Right lobe of liver (tissue), 6 donors: ENCODE results near the gene LRIT3. TPM values are rescaled to one million over a fixed set of nuclear protein-coding genes. Genes with fewer than 3 reads are reported as not detected.

Source experiments
- ATAC-seq, 4 donors: fragments of 200-7000 bp; cut with Tn5 transposase; one replicate each; pipeline ENCODE4 v1.9.1; 2020; ENCODE audit warnings: mild to moderate bottlenecking in 4 of 4, moderate library complexity in 4 of 4
- DNase-seq, 3 donors: peaks; one replicate each; pipeline ENCODE4 v3.0.0-alpha.2; 2020
- H3K27ac ChIP-seq, 3 donors: fragments of 200-600 bp; one replicate each; pipeline ENCODE4 v1.8.0; 2022
- H3K27me3 ChIP-seq, 2 donors: fragments of 200-600 bp; one replicate each; pipeline ENCODE4 v1.8.0; 2022
- H3K36me3 ChIP-seq, 4 donors: fragments of 200-600 bp; sonication (generic) in 1 of 4; one replicate each; pipeline versions ENCODE4 v1.5.1 to v1.8.0; 2017 to 2022; ENCODE audit warnings: control low read depth in 1 of 4
- H3K4me1 ChIP-seq, 4 donors: fragments of 200-600 bp; sonication (generic) in 1 of 4; one replicate each; pipeline versions ENCODE4 v1.5.1 to v1.8.0; 2017 to 2022; ENCODE audit warnings: control low read depth in 1 of 4
- H3K4me3 ChIP-seq, 3 donors: fragments of 200-600 bp; one replicate each; pipeline ENCODE4 v1.8.0; 2022
- H3K9me3 ChIP-seq, 4 donors: fragments of 200-600 bp; sonication (generic) in 1 of 4; one replicate each; pipeline versions ENCODE4 v1.5.1 to v1.8.0; 2017 to 2022; ENCODE audit warnings: control low read depth in 1 of 4
- CTCF ChIP-seq, 4 donors: fragments of 200-600 bp in 3 of 4; fragments of 450-650 bp in 1 of 4; IDR thresholded peaks; one replicate each; pipeline versions ENCODE4 v1.5.1 to v1.8.0; 2016 to 2022; ENCODE audit warnings: antibody characterized with exemption in 4 of 4, mild to moderate bottlenecking in 2 of 4
- POLR2A ChIP-seq: fragments of 450-650 bp; IDR thresholded peaks from one replicate; pipeline ENCODE4 v1.6.1; 2017; ENCODE audit warnings: antibody characterized with exemption, mild to moderate bottlenecking
- WGBS: methylation state at CpG from one replicate; pipeline ENCODE4 v1.1.6; 2018; ENCODE audit warnings: low coverage, low lambda C conversion rate; ENCODE audit not compliant: insufficient coverage; ENCODE audit errors: missing lambda C conversion rate; 5-methylcytosine and 5-hydroxymethylcytosine counted together
- intact Hi-C, 2 donors: fragments of 100-400 bp; cut with DNase I; formaldehyde crosslinking; loops; one replicate each; pipeline versions ENCODE4 v1.11.2 to v1.14.1; 2022
- total RNA-seq, 6 experiments: library from RNA; depleted of rRNA in 2 of 6; stranded (reverse); fragments of >200 nt in 2 of 6; fragmentation: NEBNext Ultra II Directional in 3 of 6; extraction: Animal tissue kit (Norgen Biotek cat#: 25700) in 3 of 6; gene quantifications; one replicate each; pipeline versions ENCODE4 v1.1.0 to v1.2.4, GENCODE V29; 2016 to 2023
- donor health status: DM: no; HTN: yes; CAD: no.
- donor health status: DM: no; HTN: no; CAD: no.
- donor health status: DM: no; HTN: no; CAD: no.
- donor health status: DM: no; HTN: yes; CAD: no.
- donor health status: DM: no; HTN: yes; CAD: no.

The LRIT3 gene
- total RNA-seq, 6 experiments from 2014 or later: 0.05 to 0.25 (median 0.15) TPM

GRCh38 chr4:109913596-109914241 lies 65.8 kb downstream of the LRIT3 start:
- no peak for DNase-seq
- Histone ChIP-seq H3K36me3 (no peaks in the 10 kb centered on the region), H3K27me3 (no peaks in the 10 kb centered on the region), H3K4me3 (no peak overlapping the region), H3K4me1 (no peaks in the 10 kb centered on the region), H3K27ac (no peak overlapping the region), H3K9me3 (no peaks in the 10 kb centered on the region)
- WGBS: 61% methylated on average over 2 of the region's 2 CpGs
- TF ChIP-seq CTCF (IDR thresholded peaks at IDR 0.05): no peak
- intact Hi-C loops: no loop called here
- ATAC-seq: no peak

GRCh38 chr4:109914322-109914721 lies 66.4 kb downstream of the LRIT3 start:
- no peaks in the 10 kb centered on the region for H3K36me3 ChIP-seq
- TF ChIP-seq CTCF (IDR thresholded peaks at IDR 0.05): no peak
- TF ChIP-seq POLR2A: no peak
- H3K4me1 ChIP-seq: no peaks in the 10 kb centered on the region
- 64% methylated on average over 3 of the region's 3 CpGs for WGBS
- no peak overlapping the region for H3K4me3 ChIP-seq
- ATAC-seq (no peak), DNase-seq (no peak)
- intact Hi-C loops: no loop called here
- H3K27me3 ChIP-seq: no peaks in the 10 kb centered on the region
- no peak overlapping the region for H3K27ac ChIP-seq
- no peaks in the 10 kb centered on the region for H3K9me3 ChIP-seq

GRCh38 chr4:109915385-109916026 lies 67.6 kb downstream of the LRIT3 start:
- WGBS: 62% methylated on average over 5 of the region's 8 CpGs
- TF ChIP-seq CTCF (IDR thresholded peaks at IDR 0.05): no peak
- no peak for TF ChIP-seq POLR2A

GRCh38 chr4:109916027-109916409 lies 68.1 kb downstream of the LRIT3 start:
- Histone ChIP-seq H3K27ac (no peak overlapping the region), H3K4me3 (no peak overlapping the region), H3K36me3 (no peaks in the 10 kb centered on the region), H3K27me3 (no peaks in the 10 kb centered on the region), H3K4me1 (no peaks in the 10 kb centered on the region), H3K9me3 (no peaks in the 10 kb centered on the region)
- WGBS: 63% methylated on average over 4 of the region's 4 CpGs
- DNase-seq: no peak
- TF ChIP-seq CTCF (IDR thresholded peaks at IDR 0.05): no peak
- no peak for TF ChIP-seq POLR2A
- intact Hi-C loops: no loop called here
- ATAC-seq: no peak

More at GRCh38 chr4:109915385-109916026, 67.6 kb downstream of the LRIT3 start:
- no peak overlapping the region for H3K4me3 ChIP-seq
- H3K27ac ChIP-seq: no peak overlapping the region
- H3K4me1 ChIP-seq: no peaks in the 10 kb centered on the region
- no peak for DNase-seq
- H3K9me3 ChIP-seq: no peaks in the 10 kb centered on the region
- no peaks in the 10 kb centered on the region for H3K27me3 ChIP-seq
- H3K36me3 ChIP-seq: no peaks in the 10 kb centered on the region
- ATAC-seq: no peak
- intact Hi-C loops: no loop called here
